A673 (cell line): ENCODE results near the gene NRG3. TPM values are rescaled to one million over a fixed set of nuclear protein-coding genes. Genes with fewer than 3 reads are reported as not detected.

Experiments used
- BruUV-seq: library from RNA; stranded (reverse); fragments of 400-500 nt; replicated peaks from 2 replicates; lab custom pipeline; 2021; lab: Mats Ljungman, UMichigan
- CTCF ChIA-PET: fragments of 300-600 bp; sonication (Branson Sonifier 250); formaldehyde crosslinking; loops from one replicate; lab custom pipeline; 2022; ENCODE audit warnings: antibody characterized with exemption; lab: Charles Lee
- POLR2A ChIA-PET: fragments of 300-600 bp; sonication (Branson Sonifier 250); formaldehyde crosslinking; loops from one replicate; lab custom pipeline; 2022; ENCODE audit warnings: antibody characterized with exemption; ENCODE audit not compliant: low non-redundant PET; lab: Charles Lee
- DNase-seq: peaks from one replicate; pipeline ENCODE4 v3.0.0-alpha.2; 2015; ENCODE audit warnings: low spot score
- H3K27ac ChIP-seq: fragments of 200-600 bp; sonication (generic); 2 replicates; pipeline ENCODE4 v1.5.1; 2016; ENCODE audit warnings: mixed run types, low read depth, mild to moderate bottlenecking, mixed read lengths, antibody characterized with exemption, low read length; ENCODE audit not compliant: poor library complexity, severe bottlenecking
- H3K27me3 ChIP-seq: fragments of 200-600 bp; sonication (generic); replicated peaks from 2 replicates; pipeline ENCODE4 v1.6.1; 2017; ENCODE audit warnings: mixed run types, low read depth, mild to moderate bottlenecking, mixed read lengths, antibody characterized with exemption, low read length; ENCODE audit not compliant: insufficient read depth, poor library complexity
- H3K36me3 ChIP-seq: fragments of 200-600 bp; sonication (generic); 2 replicates; pipeline ENCODE4 v1.6.1; 2016; ENCODE audit warnings: mixed run types, mild to moderate bottlenecking, mixed read lengths, antibody characterized with exemption, low read length; ENCODE audit not compliant: insufficient read depth, poor library complexity, severe bottlenecking
- H3K4me1 ChIP-seq: fragments of 200-600 bp; sonication (generic); 2 replicates; pipeline ENCODE4 v1.6.1; 2017; ENCODE audit warnings: mixed run types, mild to moderate bottlenecking, mixed read lengths, antibody characterized with exemption, low read length; ENCODE audit not compliant: insufficient read depth, poor library complexity, severe bottlenecking
- H3K4me3 ChIP-seq: fragments of 200-600 bp; sonication (generic); 2 replicates; pipeline ENCODE4 v1.5.1; 2016; ENCODE audit warnings: low read depth, mixed run types, mild to moderate bottlenecking, mixed read lengths, low read length; ENCODE audit not compliant: poor library complexity, severe bottlenecking
- H3K9me3 ChIP-seq: fragments of 200-600 bp; sonication (generic); 2 replicates; pipeline ENCODE4 v1.6.1; 2016; ENCODE audit warnings: mixed run types, low read depth, mild to moderate bottlenecking, mixed read lengths, antibody characterized with exemption, low read length; ENCODE audit not compliant: poor library complexity, severe bottlenecking
- CTCF ChIP-seq: fragments of 300-800, 200-600 bp; sonication (generic); conservative IDR thresholded peaks from 2 replicates; pipeline ENCODE4 v1.5.1; 2017; ENCODE audit warnings: low read depth, mild to moderate bottlenecking, antibody characterized with exemption, low read length, moderate library complexity, mixed read lengths
- EZH2 ChIP-seq: fragments of 200-600 bp; sonication (generic); IDR thresholded peaks from 2 replicates; pipeline ENCODE4 v1.6.1; 2017; ENCODE audit warnings: borderline replicate concordance, low read depth, mild to moderate bottlenecking, mixed read lengths, antibody characterized with exemption, low read length; ENCODE audit not compliant: poor library complexity, severe bottlenecking
- intact Hi-C: fragments of 100-400 bp; cut with micrococcal nuclease; formaldehyde crosslinking; loops from one replicate; pipeline ENCODE4 v1.10.0; 2022; ENCODE audit not compliant: unreplicated experiment
- total RNA-seq: library from RNA; stranded (reverse); gene quantifications from 2 replicates; pipeline ENCODE4 v1.2.3, GENCODE V29; 2021

NRG3 gene
- total RNA-seq, 1 experiment from 2014 or later, result not detected

- Histone ChIP-seq H3K27ac (no peak overlapping the region), H3K4me1 (no peaks in the 10 kb centered on the region), H3K36me3 (no peaks in the 10 kb centered on the region), H3K9me3 (no peaks in the 10 kb centered on the region), H3K4me3 (no peak overlapping the region), H3K27me3 (no peaks in the 10 kb centered on the region)
- ChIA-PET CTCF (no interaction called here), POLR2A (no interaction called here)
- intact Hi-C loops, result no loop called here
- no peak for DNase-seq
- BruUV-seq, result no TSS peak
- TF ChIP-seq CTCF (no peak), EZH2 (no peak)
Measured at GRCh38 chr10:82980321-82980720, 1105.3 kb downstream of the NRG3 start.

GRCh38 chr10:82981137-82981723, 1106.2 kb downstream of the NRG3 start:
- no peak for DNase-seq
- no peak for TF ChIP-seq CTCF
- TF ChIP-seq EZH2, result no peak
- no peak overlapping the region for H3K4me3 ChIP-seq
- no peaks in the 10 kb centered on the region for H3K27me3 ChIP-seq
- no peaks in the 10 kb centered on the region for H3K4me1 ChIP-seq
- no peak overlapping the region for H3K27ac ChIP-seq
- ChIA-PET CTCF (no interaction called here), POLR2A (no interaction called here)
- H3K36me3 ChIP-seq, result no peaks in the 10 kb centered on the region
- intact Hi-C loops, result no loop called here
- H3K9me3 ChIP-seq, result no peaks in the 10 kb centered on the region
- no TSS peak for BruUV-seq

GRCh38 chr10:82982110-82982608, 1107.2 kb downstream of the NRG3 start:
- DNase-seq, result no peak
- POLR2A ChIA-PET, result no interaction called here
- intact Hi-C loops, result no loop called here
- H3K4me1 ChIP-seq, result no peaks in the 10 kb centered on the region
- H3K27ac ChIP-seq, result no peak overlapping the region
- CTCF ChIA-PET, result no interaction called here
- H3K36me3 ChIP-seq, result no peaks in the 10 kb centered on the region
- no peak overlapping the region for H3K4me3 ChIP-seq
- TF ChIP-seq CTCF (no peak), EZH2 (no peak)
- no peaks in the 10 kb centered on the region for H3K27me3 ChIP-seq
- no TSS peak for BruUV-seq
- H3K9me3 ChIP-seq, result no peaks in the 10 kb centered on the region
